Measurements from ENCODE around the gene OTOG. TPM values are rescaled to one million over a fixed set of nuclear protein-coding genes. Genes with fewer than 3 reads are reported as not detected.

Gene OTOG
- polyA plus RNA-seq, 1 experiment: not detected

DNA sequence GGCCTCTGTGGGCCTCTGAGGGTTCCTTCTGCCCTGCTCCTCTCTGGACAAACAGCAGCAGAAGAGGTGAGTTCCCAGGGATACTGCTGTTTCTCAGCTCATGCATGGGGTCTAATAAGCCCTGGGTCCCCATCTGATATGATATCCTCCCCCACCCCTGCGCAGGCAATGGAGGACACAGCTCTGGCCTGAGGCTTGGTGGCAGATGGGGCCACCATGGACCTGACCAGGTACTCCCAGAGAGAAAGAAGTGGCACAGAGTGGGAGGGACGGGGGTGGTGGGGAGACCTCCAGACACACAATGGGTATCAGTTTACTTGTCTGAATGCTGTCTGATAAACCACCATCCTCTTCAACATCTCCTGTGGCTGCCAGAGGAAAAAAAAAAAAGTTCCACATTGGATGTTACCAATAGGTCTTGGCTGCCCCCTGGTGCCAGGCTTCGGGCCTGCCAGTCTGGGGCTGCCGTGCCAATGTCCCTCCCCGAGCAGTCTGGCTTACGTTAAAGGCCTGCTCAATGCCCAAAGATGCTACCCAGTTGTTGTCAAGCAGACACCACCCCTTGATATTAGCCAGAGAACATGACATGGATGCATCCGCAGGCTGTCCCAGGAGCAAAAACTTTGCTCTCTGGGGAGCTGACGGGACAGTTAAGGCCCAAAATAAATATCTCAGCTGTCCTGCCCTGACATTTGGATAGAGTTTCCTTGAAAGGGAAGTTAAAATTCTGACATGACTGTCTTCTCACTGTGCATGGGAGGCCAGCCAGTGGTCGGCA, 42.5 kb upstream of the OTOG start:
- CTCF ChIA-PET: interaction anchor here (0.6 to 8.7 kb wide), 31 partner anchors 9 to 1564 kb away, joined by 3 to 101 read pairs (median 4); partner anchors contain the start of gene KCNJ11
- H3K27me3 ChIP-seq (ENCODE audit: control insufficient read depth, insufficient read depth, low read length): peaks cover 5% of the 10 kb centered on the region
- no peak overlapping the region for H3K4me3 ChIP-seq (ENCODE audit: low read depth, low read length)
- TF ChIP-seq, protein P1, sequence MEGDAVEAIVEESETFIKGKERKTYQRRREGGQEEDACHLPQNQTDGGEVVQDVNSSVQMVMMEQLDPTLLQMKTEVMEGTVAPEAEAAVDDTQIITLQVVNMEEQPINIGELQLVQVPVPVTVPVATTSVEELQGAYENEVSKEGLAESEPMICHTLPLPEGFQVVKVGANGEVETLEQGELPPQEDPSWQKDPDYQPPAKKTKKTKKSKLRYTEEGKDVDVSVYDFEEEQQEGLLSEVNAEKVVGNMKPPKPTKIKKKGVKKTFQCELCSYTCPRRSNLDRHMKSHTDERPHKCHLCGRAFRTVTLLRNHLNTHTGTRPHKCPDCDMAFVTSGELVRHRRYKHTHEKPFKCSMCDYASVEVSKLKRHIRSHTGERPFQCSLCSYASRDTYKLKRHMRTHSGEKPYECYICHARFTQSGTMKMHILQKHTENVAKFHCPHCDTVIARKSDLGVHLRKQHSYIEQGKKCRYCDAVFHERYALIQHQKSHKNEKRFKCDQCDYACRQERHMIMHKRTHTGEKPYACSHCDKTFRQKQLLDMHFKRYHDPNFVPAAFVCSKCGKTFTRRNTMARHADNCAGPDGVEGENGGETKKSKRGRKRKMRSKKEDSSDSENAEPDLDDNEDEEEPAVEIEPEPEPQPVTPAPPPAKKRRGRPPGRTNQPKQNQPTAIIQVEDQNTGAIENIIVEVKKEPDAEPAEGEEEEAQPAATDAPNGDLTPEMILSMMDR (IDR thresholded peaks at IDR 0.05; ENCODE audit: insufficient read depth, low read depth, low read length): peak; percentile 91
- POLR2A ChIA-PET: no interaction called here
- no peaks in the 10 kb centered on the region for H3K36me3 ChIP-seq (ENCODE audit: control insufficient read depth, insufficient read depth, low read length)
- no peak for DNase-seq (ENCODE audit: low read depth)

DNA sequence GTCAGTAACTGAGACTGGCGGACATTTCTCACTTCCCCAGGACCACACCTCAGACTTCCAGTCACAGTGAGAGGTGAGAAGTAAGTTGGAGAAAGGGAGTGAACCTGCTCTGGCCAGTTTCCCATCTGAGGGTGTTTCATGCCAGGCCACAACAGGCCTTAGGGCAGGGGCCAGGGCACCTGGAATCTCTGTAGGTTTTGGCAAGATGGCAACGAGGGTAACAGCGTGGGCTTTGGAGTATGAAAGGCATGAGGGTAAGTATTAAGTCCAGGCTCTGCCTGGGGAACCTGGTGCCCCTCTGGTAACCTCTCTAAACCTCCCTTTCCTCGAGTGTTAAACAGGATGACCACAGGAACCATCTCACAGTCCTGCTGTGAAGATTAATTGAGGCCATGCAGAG, 41.9 kb upstream of the OTOG start:
- H3K4me3 ChIP-seq (ENCODE audit: low read depth, low read length): no peak overlapping the region
- ChIA-PET POLR2A (no interaction called here), CTCF (interaction anchor here (0.6 to 8.7 kb wide), 24 partner anchors 8 to 1564 kb away, joined by 3 to 101 read pairs (median 4); partner anchors contain the start of gene KCNJ11)
- TF ChIP-seq, protein P1 (IDR thresholded peaks at IDR 0.05; ENCODE audit: insufficient read depth, low read depth, low read length): no peak
- H3K27me3 ChIP-seq (ENCODE audit: control insufficient read depth, insufficient read depth, low read length): peaks cover 5% of the 10 kb centered on the region
- no peaks in the 10 kb centered on the region for H3K36me3 ChIP-seq (ENCODE audit: control insufficient read depth, insufficient read depth, low read length)
- no peak for DNase-seq (ENCODE audit: low read depth)

DNA sequence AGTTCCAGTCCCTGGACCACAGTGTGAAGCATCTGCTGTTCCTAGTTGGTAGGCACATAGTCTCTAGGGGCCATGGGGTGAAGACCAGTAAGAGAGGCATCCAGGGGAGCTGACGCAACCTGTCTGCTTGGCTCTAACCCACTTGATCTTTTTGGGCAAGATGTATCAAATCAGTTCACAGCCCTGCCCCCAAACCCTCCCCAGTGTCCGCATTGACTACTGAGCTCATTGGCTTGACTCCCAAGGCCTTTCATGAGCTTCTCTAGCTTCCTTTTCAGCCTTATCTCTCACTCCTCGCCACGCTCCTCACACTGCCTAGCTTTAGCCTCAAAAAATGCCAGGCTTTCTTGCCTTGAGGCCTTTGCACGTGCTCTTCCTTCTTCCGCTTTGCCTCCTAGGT, 40.7 kb upstream of the OTOG start:
- no peak for DNase-seq (ENCODE audit: low read depth)
- no peak overlapping the region for H3K4me3 ChIP-seq (ENCODE audit: low read depth, low read length)
- TF ChIP-seq, protein P1 (IDR thresholded peaks at IDR 0.05; ENCODE audit: insufficient read depth, low read depth, low read length): no peak
- no peaks in the 10 kb centered on the region for H3K36me3 ChIP-seq (ENCODE audit: control insufficient read depth, insufficient read depth, low read length)
- POLR2A ChIA-PET: no interaction called here
- CTCF ChIA-PET: interaction anchor here (0.7 to 8.7 kb wide), 6 partner anchors 8 to 277 kb away, joined by 3 to 101 read pairs (median 18); partner anchors contain the start of gene KCNJ11
- peaks cover 8% of the 10 kb centered on the region for H3K27me3 ChIP-seq (ENCODE audit: control insufficient read depth, insufficient read depth, low read length)

DNA sequence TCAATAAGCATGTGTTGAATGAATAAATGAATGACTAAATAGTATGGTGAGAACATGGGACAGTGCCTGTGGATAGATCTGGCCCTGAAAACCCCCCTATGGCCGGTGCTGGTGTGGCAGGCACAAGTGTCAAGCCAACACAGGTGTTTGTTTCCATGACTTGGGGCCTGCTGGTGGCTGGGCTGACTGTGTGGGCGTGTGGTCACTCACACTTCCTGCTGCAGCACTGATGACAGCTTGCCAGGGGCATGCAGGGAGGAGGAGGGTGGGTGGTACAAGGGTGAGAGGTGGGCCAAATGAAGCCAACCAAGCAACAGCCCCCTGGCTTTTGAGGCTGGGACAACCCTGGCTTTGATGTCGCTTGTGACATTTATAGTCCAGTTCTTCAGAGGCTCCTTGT, 40.1 kb upstream of the OTOG start:
- POLR2A ChIA-PET: no interaction called here
- no peak for DNase-seq (ENCODE audit: low read depth)
- TF ChIP-seq, protein P1 (IDR thresholded peaks at IDR 0.05; ENCODE audit: insufficient read depth, low read depth, low read length): no peak
- Histone ChIP-seq H3K4me3 (ENCODE audit: low read depth, low read length) (no peak overlapping the region), H3K27me3 (ENCODE audit: control insufficient read depth, insufficient read depth, low read length) (peaks cover 8% of the 10 kb centered on the region), H3K36me3 (ENCODE audit: control insufficient read depth, insufficient read depth, low read length) (no peaks in the 10 kb centered on the region)
- CTCF ChIA-PET: interaction anchor here (0.7 to 8.7 kb wide), 8 partner anchors 7 to 277 kb away, joined by 3 to 101 read pairs (median 4); no protein-coding TSS in a partner anchor

DNA sequence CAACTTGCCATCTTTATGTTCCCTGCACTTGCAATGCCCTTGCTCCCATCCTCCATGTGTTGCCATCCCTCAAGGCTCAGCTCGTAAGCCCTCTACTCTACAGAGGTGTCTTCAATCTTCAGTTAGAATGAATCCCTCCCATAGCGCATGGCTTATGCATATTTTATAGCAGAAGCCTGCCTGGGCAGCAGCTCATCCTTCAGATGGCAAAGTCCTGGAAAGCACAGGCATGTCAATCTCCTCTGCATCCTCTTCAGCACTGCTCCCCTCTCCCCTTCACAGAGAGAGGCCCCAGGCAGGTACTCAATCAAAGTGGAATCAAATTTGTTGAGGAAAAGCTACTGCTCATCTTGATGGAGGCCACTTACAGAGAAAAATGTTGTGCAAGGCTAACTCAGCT, 39.3 kb upstream of the OTOG start:
- CTCF ChIA-PET: interaction anchor here (1.1 to 8.7 kb wide), 6 partner anchors 9 to 277 kb away, joined by 3 to 101 read pairs (median 4); no protein-coding TSS in a partner anchor
- Histone ChIP-seq H3K27me3 (ENCODE audit: control insufficient read depth, insufficient read depth, low read length) (peaks cover 8% of the 10 kb centered on the region), H3K4me3 (ENCODE audit: low read depth, low read length) (no peak overlapping the region), H3K36me3 (ENCODE audit: control insufficient read depth, insufficient read depth, low read length) (no peaks in the 10 kb centered on the region)
- TF ChIP-seq, protein P1 (IDR thresholded peaks at IDR 0.05; ENCODE audit: insufficient read depth, low read depth, low read length): no peak
- POLR2A ChIA-PET: no interaction called here
- no peak for DNase-seq (ENCODE audit: low read depth)
